GF-D8 (cell line): Measurements from ENCODE around the gene PRELID3B.

Experiments
- DNase-seq: peaks from one replicate; lab custom pipeline; 2025; lab: John Stamatoyannopoulos, UW

The PRELID3B gene

DNA sequence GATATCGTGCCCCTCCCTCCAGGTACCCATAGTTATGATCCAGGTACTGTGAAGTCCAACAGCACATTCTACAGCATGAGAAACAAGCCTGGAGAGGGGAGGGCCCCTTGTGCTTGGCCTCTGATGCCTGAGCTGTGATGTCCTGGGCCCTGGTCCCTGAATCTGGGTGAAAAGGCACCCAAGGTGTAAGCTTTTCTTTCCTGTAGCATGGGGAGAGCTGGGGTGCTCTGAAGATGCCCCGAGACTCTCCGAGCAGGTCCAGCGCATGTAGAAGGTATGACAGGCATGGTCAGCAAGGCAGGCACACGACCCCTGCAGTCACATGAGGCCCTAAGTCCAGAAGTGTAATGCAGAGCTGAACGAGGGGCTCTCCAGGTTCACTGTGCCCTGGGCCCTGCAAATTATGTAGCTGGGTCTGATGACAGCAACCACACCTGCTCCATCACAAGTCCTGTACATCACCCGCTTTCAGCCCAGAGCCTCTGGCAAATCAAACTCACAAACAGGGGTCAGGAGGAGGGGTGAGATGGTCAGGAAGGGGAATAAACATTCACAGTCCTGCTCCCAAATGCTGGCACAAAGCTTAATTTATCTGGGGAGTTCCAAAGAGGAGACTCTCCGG lies 33.8 kb downstream of the PRELID3B start:
- no peak for DNase-seq

DNA sequence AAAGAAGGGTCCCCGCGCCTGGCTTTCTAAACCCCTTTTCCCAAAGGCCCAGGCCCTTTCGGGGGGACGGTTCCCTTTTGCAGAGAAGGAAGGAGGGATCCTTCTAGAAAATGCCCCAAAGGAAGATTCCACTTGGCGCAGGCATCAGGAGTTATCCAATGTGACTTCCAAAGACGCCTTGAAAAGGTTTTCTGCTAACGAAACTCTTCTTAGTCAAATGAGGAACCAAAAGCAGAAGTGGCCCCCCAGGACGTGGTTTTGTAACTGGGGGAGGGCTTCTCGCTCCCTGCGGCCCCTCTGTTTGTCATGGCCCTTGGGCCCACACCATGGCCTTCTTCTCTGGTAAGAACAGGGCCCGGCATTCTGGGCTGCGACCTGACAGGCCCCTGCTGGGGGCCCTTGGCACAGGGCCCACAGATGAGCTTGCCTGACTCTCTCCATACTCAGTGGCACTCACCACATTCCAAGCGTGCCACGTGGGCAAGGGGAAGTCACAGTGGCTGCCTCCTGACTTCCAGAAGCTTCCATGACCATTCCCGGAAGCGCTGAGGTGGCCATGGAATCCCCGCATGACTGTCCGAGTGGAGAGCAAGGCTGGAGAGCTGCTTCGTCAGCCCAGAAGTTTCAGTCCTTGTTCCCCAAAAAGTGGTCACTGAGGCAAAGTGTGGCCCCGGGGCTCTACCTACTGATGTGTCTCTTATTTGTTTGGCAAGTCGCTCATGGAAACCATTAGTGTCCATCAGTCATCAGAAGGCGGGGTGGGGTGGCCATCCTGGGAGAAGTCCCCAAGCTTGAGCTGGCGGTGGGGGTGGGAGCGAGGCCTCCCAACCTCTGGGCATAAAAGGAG lies 34.7 kb downstream of the PRELID3B start:
- DNase-seq = peak; percentile 74

- no peak for DNase-seq
Measured at GRCh38 chr20:59006864-59007664, 35.5 kb downstream of the PRELID3B start, which contains the start of gene CTSZ. TSS of gene CTSZ (minus strand) at chr20:59007254. CDS start at chr20:59007128, 126 bp downstream.

DNA sequence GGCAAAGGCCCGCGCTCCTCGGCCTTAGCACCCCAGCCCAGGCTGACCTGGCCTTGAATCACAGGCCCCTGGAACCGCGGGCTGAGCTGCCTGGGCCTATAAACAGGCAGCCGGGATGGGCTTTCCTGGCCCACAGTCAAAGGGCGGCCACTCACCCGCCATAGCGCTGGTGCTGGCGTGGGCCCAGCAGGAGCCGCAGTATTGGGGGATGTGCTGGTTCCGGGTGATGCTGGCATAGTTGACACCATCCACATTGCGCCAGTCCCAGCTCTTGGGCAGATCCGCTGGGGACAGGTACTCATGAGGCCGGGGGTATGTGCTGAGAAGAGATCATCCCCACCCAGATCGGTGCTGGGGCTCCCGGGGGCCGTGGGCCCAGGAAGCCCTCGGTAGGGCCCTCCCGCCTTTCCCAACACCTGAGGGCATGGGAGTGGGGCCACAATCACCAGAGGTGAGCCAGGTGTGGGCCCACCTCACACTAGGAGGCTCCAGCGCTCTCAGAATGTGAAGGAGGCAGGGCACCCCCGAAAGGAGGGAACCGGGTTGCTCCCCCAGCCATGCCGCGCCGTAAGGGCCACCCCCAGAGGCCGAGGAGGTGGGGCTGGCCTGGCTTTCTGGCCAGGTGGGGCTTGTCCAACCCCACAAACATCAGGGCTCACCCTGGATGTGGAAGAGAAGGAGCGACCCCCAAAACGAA lies 36.3 kb downstream of the PRELID3B start:
- DNase-seq = no peak

- DNase-seq = no peak
Measured at GRCh38 chr20:59005523-59006166, 36.9 kb downstream of the PRELID3B start.

GRCh38 chr20:59004763-59005522 lies 37.6 kb downstream of the PRELID3B start:
- peak; percentile 45 for DNase-seq

- DNase-seq = no peak
Measured at GRCh38 chr20:59004493-59004762, 38.2 kb downstream of the PRELID3B start.

DNA sequence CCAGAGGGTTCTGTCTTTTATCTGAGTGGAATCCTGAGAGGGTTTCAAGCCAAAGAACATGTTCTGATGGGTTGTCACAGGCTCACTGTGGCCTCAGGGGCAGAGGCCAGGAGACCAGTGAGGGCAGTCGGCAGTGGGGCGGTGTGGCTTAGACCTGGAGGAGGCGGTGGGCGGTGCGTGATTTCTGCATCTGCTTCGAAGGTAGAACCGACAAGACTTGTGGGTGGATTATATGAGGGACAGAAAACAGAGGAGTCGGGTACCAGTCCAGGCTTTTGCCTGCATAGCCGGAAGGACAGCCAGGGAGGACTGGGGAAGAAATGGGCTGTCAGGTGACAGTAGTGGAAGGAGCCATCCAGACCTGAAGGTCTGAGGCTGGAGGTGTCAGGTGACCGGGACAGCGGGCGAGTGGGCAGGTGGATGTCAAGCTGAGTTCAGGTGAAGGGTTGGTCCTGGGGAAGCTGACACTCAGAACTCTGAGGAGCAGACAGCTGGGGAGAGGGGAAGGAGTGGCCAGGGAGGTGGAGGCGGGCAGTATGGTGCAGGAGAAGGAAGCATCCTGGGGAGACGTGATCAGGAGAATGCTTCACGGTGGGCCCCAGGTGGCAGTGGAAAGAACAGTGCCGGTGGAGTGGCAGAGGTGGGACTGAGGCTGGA lies 38.6 kb downstream of the PRELID3B start:
- DNase-seq = no peak

DNA sequence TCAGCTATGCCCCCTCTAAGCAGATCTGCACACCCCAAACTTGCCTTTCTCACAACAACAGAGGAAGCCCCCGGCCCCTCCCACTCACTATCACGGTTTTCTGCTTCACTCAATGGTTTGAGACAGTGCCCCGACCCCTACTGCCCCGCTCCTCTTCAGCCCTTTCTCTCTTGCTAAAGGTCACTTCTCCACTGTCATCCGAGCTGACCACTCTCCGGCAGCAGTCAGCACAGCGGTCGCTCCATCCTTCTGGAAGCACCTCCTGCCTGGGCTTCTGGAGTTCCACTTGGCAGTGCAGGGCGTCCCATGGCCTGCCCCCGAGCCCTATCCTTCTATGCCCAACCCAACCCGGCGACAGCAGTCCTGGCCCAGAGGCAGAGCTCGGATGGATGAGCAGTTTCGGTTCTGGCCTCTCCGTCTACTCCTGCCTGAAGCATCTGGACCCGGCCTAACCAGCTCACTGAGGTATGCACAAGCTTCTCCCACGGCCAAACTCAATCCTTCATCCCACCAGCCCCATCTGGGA lies 39.6 kb downstream of the PRELID3B start:
- DNase-seq = no peak

DNA sequence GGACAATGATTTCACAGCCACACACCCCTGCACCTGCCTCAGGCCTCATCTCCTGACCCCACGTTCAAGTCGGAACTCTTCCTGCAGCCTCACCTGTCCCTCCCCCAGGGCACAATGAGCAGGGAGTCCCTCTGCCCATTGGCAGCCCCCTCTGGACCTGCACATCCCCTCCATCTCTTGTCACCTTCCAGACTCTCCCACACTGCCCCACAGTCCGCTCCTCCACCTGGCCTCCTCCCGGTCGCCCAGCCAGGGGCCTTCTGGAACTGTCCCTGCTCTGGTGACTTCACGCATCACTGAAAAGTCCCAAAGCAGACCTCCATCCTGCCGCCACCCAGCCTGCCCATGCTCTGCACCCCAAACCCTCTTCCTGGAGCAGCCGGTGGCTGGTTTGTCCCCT lies 40.2 kb downstream of the PRELID3B start:
- DNase-seq = no peak

DNA sequence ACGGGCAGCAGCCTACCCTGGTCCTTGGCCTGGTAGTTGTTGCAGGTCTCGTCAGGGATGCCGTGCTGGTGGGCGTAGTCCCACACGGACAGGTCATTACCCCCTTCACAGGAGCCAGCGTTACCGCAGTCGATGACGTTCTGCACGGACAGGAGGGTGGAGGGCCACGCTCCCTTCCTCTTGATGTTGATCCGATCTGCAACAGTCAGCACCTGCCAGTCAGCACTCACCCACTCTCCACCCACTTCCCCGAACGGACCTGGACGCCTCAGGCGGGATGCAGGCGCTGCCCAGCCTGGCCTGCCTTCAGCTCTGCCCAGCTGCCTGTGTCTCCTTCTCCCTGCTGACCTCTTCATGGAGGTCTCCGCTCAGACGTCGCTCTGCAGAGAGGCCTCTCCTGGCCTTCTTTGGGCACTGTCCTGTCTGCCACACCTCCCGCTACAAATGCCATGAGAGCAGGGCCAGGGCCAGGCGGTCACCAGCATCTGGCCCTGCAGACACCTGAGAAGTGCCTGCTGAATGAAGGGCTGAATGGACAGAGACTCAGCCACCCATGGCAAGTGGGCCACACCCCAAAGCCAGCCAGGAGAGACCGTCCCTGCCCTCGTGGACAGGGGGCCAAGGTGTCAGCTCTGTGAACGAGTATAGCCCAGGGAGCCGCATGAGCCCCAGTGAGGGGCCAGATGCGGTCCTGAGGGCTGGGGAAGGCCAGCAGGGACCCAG lies 41.0 kb downstream of the PRELID3B start:
- no peak for DNase-seq

DNA sequence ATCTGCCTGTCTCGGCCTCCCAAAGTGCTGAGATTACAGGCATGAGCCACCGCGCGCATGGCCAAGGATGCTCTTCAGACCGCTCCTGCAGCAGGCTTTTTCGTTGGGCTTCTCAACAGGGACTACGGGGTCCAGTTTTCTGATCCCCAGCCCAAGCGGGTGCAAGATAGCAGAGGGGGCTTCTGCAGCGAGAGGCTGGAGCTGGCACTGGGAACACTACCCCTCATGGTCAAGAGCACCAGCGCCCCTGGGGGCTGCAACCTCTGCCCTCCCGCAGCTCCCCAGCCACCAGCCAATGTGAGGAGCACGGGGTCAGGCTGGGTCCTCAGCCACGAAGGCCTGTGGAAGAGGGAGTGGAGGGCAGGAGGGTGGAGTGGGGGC lies 41.5 kb downstream of the PRELID3B start:
- DNase-seq = no peak

DNA sequence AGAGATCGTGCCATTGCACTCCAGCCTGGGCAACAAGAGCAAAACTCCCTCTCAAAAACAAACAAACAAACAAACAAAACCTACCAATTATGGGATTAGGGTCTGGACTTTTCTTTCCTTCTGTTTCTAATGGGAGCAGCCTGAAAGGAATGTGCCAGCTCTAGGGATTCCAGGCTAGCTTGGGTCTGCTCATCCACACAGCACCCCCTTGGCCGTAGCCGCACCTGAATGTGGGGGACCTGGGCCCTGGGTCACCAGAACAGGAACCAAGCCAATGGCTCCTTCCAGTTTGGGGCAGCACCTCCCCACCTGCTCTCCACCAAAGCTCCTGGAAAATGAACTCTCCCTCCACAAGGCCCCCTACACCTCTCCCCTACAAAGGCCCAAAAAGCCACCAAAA lies 42.3 kb downstream of the PRELID3B start:
- no peak for DNase-seq

- no peak for DNase-seq
Measured at GRCh38 chr20:58998656-58999055, 43.9 kb downstream of the PRELID3B start.

DNA sequence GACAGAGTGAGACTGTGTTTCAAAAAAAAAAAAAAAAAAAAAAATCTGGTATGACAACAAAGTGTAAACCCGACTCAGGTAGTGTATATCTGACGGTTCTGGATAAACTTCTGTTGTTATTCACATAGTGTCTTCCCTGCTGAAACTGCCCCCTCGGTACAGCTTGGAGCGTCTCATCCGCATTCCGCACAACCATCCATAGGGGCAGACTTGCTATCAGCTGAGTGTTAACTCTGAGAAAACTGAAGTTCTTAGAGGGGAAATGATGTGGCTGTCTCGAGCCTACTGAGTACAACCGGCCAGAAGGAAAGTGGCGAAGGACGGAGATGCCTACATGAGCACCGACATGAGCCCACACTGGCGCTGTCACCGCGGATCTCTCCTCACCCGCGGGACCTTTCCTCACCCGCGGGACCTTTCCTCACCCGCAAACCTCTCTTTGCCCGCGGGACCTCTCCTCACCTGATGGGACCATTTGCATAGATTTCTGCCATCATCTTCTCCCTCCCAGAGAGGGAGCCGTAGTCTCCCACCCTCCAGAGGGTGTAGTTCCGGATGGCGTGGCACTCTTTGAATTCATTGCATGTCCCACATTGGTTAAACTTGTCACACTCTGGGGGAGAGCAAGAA lies 45.3 kb downstream of the PRELID3B start:
- no peak for DNase-seq

GRCh38 chr20:58996226-58996611 lies 46.4 kb downstream of the PRELID3B start:
- no peak for DNase-seq

GRCh38 chr20:58995461-58996225 lies 46.9 kb downstream of the PRELID3B start:
- DNase-seq = no peak

DNA sequence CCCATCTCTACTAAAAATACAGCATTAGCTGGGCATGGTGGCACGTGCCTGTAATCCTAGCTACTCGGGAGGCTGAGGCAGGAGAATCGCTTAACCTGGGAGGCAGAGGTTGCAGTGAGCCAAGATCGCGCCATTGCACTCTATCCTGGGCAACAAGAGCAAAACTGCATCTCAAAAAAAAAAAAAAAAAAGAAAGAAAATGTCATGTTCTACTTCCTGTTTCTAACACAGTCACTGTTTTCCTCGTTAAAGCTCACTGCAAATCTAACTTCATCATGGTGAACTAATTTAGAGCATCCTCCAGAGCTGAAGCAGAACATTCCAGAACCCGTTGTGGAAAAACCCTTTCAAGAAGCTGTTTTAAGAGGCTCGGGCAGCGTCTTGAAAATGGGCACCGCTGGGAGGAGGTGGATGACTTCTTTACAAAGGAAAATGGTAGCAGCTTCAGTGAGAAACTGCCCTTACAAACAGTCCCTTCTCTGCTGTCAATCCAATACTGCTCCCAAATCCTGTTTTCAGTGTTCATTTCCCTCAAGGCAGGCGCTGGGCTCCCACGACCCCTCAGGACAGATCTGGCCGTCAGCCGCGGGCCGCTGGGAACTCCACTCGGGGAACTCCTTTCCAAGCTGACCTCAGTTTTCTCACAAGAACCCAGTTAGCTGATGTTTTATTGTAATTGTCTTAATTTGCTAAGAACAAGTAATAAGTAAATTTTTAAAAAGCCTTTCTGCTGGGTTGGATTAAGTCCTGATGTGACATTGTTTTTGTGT lies 48.0 kb downstream of the PRELID3B start:
- DNase-seq = no peak
